Activated CD8-positive, alpha-beta T cell treated with anti-CD3 and anti-CD28 coated beads for 36 hours (primary cell): ENCODE results near the gene LRRC4B. TPM values are rescaled to one million over a fixed set of nuclear protein-coding genes. Genes with fewer than 3 reads are reported as not detected.

Source experiments
- ATAC-seq: fragments of 200-7000 bp; cut with Tn5 transposase; one replicate; pipeline ENCODE4 v1.10.0; 2021; ENCODE audit warnings: mild to moderate bottlenecking, moderate library complexity
- CTCF ChIA-PET: fragments of 350-600 bp; sonication (Branson Sonifier 250); formaldehyde crosslinking; loops from one replicate; lab custom pipeline; 2021; ENCODE audit warnings: antibody characterized with exemption; lab: Charles Lee
- POLR2A ChIA-PET: fragments of 350-600 bp; sonication (Branson Sonifier 250); formaldehyde crosslinking; loops from one replicate; lab custom pipeline; 2021; ENCODE audit warnings: antibody characterized with exemption; lab: Charles Lee
- DNase-seq: peaks from one replicate; pipeline ENCODE4 v3.0.0-alpha.2; 2020
- H3K27ac Mint-ChIP-seq: one replicate; pipeline ENCODE4 v1.8.0; 2021; ENCODE audit warnings: mild to moderate bottlenecking, mixed read lengths
- H3K27me3 Mint-ChIP-seq: one replicate; pipeline ENCODE4 v1.8.0; 2021; ENCODE audit warnings: mixed read lengths
- H3K36me3 Mint-ChIP-seq: one replicate; pipeline ENCODE4 v1.8.0; 2021; ENCODE audit warnings: low read depth, mixed read lengths
- H3K4me1 Mint-ChIP-seq: one replicate; pipeline ENCODE4 v1.8.0; 2021; ENCODE audit warnings: low read depth, mixed read lengths
- H3K4me3 Mint-ChIP-seq: one replicate; pipeline ENCODE4 v1.8.0; 2021; ENCODE audit warnings: mild to moderate bottlenecking, moderate library complexity, mixed read lengths
- H3K9me3 Mint-ChIP-seq: one replicate; pipeline ENCODE4 v1.8.0; 2021; ENCODE audit warnings: mixed read lengths
- intact Hi-C: fragments of 100-400 bp; cut with micrococcal nuclease; formaldehyde crosslinking; loops from one replicate; pipeline ENCODE4 v1.10.0; 2022
- total RNA-seq, 2 experiments: library from RNA; stranded (reverse); gene quantifications; one replicate each; pipeline ENCODE4 v1.2.3, GENCODE V29; 2021
- TF ChIP-seq, protein P1 (sequence below): fragments of 200-600 bp; IDR thresholded peaks from one replicate; pipeline ENCODE4 v1.8.0; 2022; ENCODE audit warnings: antibody characterized with exemption, mild to moderate bottlenecking

LRRC4B gene
- total RNA-seq, 2 experiments from 2014 or later, result not detected

DNA sequence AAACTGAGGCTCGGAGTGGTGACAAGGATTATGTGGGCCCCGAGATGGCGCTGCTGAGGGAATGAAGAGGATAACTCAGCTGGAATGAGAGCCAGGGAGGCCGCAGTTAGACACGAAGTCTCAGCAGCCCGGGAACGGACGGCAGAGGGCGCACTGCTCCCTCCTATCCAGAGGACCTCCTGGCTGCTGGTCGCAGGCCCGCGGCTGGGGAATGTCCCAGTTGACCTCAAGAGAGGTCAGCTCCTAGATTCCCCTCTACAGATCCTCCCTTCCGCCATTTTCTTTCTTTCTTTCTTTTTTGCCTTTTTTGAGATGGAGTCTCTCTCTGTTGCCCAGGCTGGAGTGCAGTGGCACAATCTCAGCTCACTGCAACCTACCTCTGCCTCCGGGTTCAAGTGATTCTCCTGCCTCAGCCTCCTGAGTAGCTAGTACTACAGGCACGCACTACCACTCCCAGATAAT is 30.4 kb downstream of the LRRC4B start:
- intact Hi-C loops, result loop anchor here (10.0 kb wide), 2 partner anchors 67 to 247 kb away; no protein-coding TSS in a partner anchor
- DNase-seq, result peak; percentile 86
- ATAC-seq, result peak; percentile 62
- CTCF ChIA-PET, result interaction anchor here (0.7 to 5.7 kb wide), 29 partner anchors 9 to 384 kb away, joined by 3 to 60 read pairs (median 3); partner anchors contain the start of gene JOSD2
- Mint-ChIP-seq H3K9me3 (peaks cover 7% of the 10 kb centered on the region), H3K4me1 (no peaks in the 10 kb centered on the region), H3K27ac (no peak overlapping the region), H3K36me3 (peaks cover 4% of the 10 kb centered on the region), H3K4me3 (no peak overlapping the region), H3K27me3 (peaks cover 12% of the 10 kb centered on the region)
- POLR2A ChIA-PET, result interaction anchor here (0.7 to 1.2 kb wide), 2 partner anchors 8 to 22 kb away, joined by 3 read pairs; no protein-coding TSS in a partner anchor
- TF ChIP-seq, protein P1, sequence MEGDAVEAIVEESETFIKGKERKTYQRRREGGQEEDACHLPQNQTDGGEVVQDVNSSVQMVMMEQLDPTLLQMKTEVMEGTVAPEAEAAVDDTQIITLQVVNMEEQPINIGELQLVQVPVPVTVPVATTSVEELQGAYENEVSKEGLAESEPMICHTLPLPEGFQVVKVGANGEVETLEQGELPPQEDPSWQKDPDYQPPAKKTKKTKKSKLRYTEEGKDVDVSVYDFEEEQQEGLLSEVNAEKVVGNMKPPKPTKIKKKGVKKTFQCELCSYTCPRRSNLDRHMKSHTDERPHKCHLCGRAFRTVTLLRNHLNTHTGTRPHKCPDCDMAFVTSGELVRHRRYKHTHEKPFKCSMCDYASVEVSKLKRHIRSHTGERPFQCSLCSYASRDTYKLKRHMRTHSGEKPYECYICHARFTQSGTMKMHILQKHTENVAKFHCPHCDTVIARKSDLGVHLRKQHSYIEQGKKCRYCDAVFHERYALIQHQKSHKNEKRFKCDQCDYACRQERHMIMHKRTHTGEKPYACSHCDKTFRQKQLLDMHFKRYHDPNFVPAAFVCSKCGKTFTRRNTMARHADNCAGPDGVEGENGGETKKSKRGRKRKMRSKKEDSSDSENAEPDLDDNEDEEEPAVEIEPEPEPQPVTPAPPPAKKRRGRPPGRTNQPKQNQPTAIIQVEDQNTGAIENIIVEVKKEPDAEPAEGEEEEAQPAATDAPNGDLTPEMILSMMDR, result peak; percentile 91

DNA sequence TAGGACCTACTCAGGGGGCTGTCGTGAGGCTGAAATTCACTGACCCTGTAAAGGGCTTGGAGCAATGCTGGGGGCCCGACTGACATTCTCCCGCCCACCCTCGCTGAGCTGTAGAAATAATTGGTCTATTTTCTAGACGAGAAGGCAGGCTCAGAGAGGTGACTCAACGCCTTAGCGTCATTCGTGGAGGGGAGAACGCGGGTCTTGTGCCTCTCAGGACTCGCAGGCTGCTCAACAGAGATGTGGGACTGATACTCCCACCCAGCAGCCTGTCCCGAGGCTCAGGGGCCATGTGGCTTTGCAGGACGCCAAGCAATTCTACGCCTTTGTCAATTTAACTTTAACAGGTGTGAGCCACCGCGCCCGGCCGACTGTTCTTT is 30.9 kb downstream of the LRRC4B start:
- Mint-ChIP-seq H3K36me3 (peaks cover 9% of the 10 kb centered on the region), H3K4me1 (no peaks in the 10 kb centered on the region), H3K27me3 (peaks cover 17% of the 10 kb centered on the region), H3K27ac (no peak overlapping the region), H3K9me3 (peaks cover 12% of the 10 kb centered on the region), H3K4me3 (no peak overlapping the region)
- DNase-seq (no peak), ATAC-seq (no peak)
- TF ChIP-seq, protein P1, result no peak
- intact Hi-C loops, result loop anchor here (10.0 kb wide), 2 partner anchors 68 to 248 kb away; no protein-coding TSS in a partner anchor
- ChIA-PET POLR2A (no interaction called here), CTCF (interaction anchor here (0.7 to 5.7 kb wide), 25 partner anchors 8 to 385 kb away, joined by 3 to 60 read pairs (median 5); partner anchors contain the start of gene JOSD2)

DNA sequence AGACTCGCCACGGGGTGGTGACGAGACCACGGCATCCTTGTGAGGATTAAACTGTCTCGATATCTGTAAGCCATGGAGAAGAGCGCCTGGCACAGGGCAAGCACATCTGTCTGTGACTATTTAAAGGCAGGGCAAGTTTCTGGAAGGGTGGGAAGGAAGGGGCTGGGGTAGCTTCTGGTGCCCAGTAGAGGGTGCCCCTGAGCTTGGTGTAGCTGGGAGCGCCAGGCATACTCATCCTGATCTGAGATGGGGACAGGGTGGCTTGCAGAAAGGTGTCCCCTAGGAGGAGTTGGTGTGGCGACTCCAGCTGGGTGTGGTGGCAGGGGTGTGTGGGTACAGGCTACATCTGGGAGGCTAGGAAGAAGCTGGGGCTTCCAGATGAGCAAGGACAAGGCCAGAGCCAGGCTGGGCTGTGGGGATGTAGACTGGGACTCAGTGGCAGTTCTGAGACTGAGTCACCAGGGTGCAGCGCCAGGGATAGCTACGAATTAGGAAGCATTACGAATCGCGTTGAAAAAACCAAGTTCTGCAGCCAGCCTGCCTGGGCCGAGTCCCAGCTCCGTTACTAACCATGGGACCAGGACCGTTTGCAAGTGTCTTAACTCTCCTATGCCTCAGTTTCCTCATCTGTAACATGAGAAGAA is 31.5 kb downstream of the LRRC4B start:
- ChIA-PET CTCF (interaction anchor here (0.9 to 5.7 kb wide), 13 partner anchors 15 to 385 kb away, joined by 3 to 60 read pairs (median 5); partner anchors contain the start of gene JOSD2), POLR2A (no interaction called here)
- Mint-ChIP-seq H3K4me3 (no peak overlapping the region), H3K9me3 (peaks cover 14% of the 10 kb centered on the region), H3K27ac (no peak overlapping the region), H3K27me3 (peaks cover 19% of the 10 kb centered on the region), H3K36me3 (peaks cover 9% of the 10 kb centered on the region), H3K4me1 (no peaks in the 10 kb centered on the region)
- ATAC-seq, result no peak
- TF ChIP-seq, protein P1, result no peak
- no peak for DNase-seq
- intact Hi-C loops, result loop anchor here (10.0 kb wide), 2 partner anchors 68 to 248 kb away; no protein-coding TSS in a partner anchor

DNA sequence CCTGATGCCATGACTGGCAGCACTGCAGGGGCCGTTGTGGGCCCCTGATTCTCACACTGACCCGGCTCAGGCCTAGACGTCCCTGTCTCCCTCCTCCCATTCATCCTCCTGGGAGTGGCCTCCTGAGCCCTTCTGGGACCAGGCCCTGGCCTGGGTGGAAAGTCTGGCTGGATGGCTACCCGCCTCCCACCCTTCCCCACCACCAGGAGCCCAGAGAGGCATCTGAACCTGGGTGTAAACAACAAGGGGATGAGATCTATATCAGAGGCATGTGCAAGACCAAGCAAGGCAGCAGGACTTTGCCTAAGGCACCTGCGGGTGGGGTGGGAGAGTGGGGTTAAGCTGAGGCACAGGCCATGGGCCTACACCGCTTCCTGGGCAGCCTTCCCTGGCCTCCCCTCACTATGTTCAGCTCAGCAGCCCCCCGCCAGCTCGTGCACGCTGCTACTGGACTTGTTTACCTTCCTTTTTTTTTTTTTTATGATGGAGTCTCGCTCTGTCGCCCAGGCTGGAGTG is 32.5 kb downstream of the LRRC4B start:
- intact Hi-C loops, result loop anchor here (10.0 kb wide), 2 partner anchors 69 to 249 kb away; no protein-coding TSS in a partner anchor
- peaks cover 9% of the 10 kb centered on the region for H3K36me3 Mint-ChIP-seq
- TF ChIP-seq, protein P1, result no peak
- CTCF ChIA-PET, result interaction anchor here (1.1 to 5.7 kb wide), 7 partner anchors 14 to 248 kb away, joined by 3 to 60 read pairs (median 6); no protein-coding TSS in a partner anchor
- H3K9me3 Mint-ChIP-seq, result peaks cover 14% of the 10 kb centered on the region
- peaks cover 21% of the 10 kb centered on the region for H3K27me3 Mint-ChIP-seq
- H3K27ac Mint-ChIP-seq, result no peak overlapping the region
- no peak for DNase-seq
- no peak overlapping the region for H3K4me3 Mint-ChIP-seq
- no peaks in the 10 kb centered on the region for H3K4me1 Mint-ChIP-seq
- no peak for ATAC-seq
- POLR2A ChIA-PET, result no interaction called here
